Dermis lymphatic vessel endothelial cell (primary cell): ENCODE measurements around the gene RGS16. TPM values are rescaled to one million over a fixed set of nuclear protein-coding genes. Genes with fewer than 3 reads are reported as not detected.

Experiments used
- total RNA-seq: library from RNA; depleted of rRNA; stranded (reverse); fragments of >200 nt; gene quantifications from 2 replicates; pipeline ENCODE4 v1.2.1, GENCODE V29; 2014

The RGS16 gene
- 0.98 and 1.3 TPM in 2 replicates for total RNA-seq

GRCh38 chr1:182604175-182605164 is at the start of gene RGS16:
RGS16 (minus strand) TSS chr1:182604389; CDS start chr1:182604259, 130 bp downstream.

GRCh38 chr1:182588500-182589396 is 15.4 kb downstream of the RGS16 start, which contains the start of gene RNASEL:
RNASEL (minus strand) TSS chr1:182589256; CDS start chr1:182586806, 2,450 bp downstream.

Other genes starting within 250 kb of the RGS16 start
- gene GLUL, start 212.6 kb downstream of the RGS16 start, total RNA-seq, result 353 and 531 TPM in 2 replicates
- not detected in 2 replicates for gene TEDDM1, start 203.7 kb downstream of the RGS16 start, total RNA-seq
- not detected in 2 replicates for gene RGSL1, start 154.2 kb downstream of the RGS16 start, total RNA-seq
- 0.33 and 0.34 TPM in 2 replicates for gene RNASEL, start 15.1 kb downstream of the RGS16 start, total RNA-seq
- gene RGS8, start 80.2 kb upstream of the RGS16 start, total RNA-seq, result under 0.01 TPM in 1 of 2 replicates, not detected in the other
- gene NPL, start 185.4 kb upstream of the RGS16 start, total RNA-seq, result 2.4 and 6.0 TPM in 2 replicates
- 151 and 183 TPM in 2 replicates for gene DHX9, start 235.0 kb upstream of the RGS16 start, total RNA-seq